Adrenal gland (tissue), 5 donors: ENCODE results near the gene DSC2.

Experiments used
- CTCF ChIP-seq, 6 experiments: fragments of 450-650 bp in 4 of 6; fragments of 200-600 bp in 2 of 6; sonication (generic) in 1 of 6; IDR thresholded peaks; 1 replicate in 5 of 6; 2 replicates in 1 of 6; pipeline versions ENCODE4 v1.5.1 to v1.8.0; 2016 to 2021; ENCODE audit warnings: antibody characterized with exemption in 6 of 6, mild to moderate bottlenecking in 2 of 6, moderate library complexity in 1 of 6
- POLR2A ChIP-seq, 2 donors: fragments of 450-650 bp; IDR thresholded peaks; one replicate each; pipeline ENCODE4 v1.6.1; 2017; ENCODE audit warnings: antibody characterized with exemption in 2 of 2, mild to moderate bottlenecking in 2 of 2, moderate library complexity in 1 of 2
- donor health status: DM: no; HTN: no; CAD: no.

- no peak for TF ChIP-seq CTCF (IDR thresholded peaks at IDR 0.05)
- no peak for TF ChIP-seq POLR2A (IDR thresholded peaks at IDR 0.05)
Observed at GRCh38 chr18:31049189-31049588, 53.0 kb downstream of the DSC2 start.
